K562 (cell line): Measurements from ENCODE around the gene NVL. TPM values are rescaled to one million over a fixed set of nuclear protein-coding genes. Genes with fewer than 3 reads are reported as not detected.

Source experiments
- AFF1 ChIP-seq, 2 experiments: fragments of 450-650 bp; IDR thresholded peaks; 2 replicates each; pipeline ENCODE4 v1.6.1; 2018; ENCODE audit warnings: mild to moderate bottlenecking in 2 of 2, low read depth in 1 of 2; ENCODE audit not compliant: partially characterized antibody in 2 of 2
- BRD9 ChIP-seq: fragments of 450-650 bp; IDR thresholded peaks from 2 replicates; pipeline ENCODE4 v1.6.1; 2018; ENCODE audit warnings: low read depth; ENCODE audit not compliant: partially characterized antibody
- ESRRB ChIP-seq: fragments of 250-450 bp; sonication (Bioruptor Pico); IDR thresholded peaks from 2 replicates; pipeline ENCODE4 v1.5.0; 2020; ENCODE audit warnings: mild to moderate bottlenecking, moderate library complexity, borderline replicate concordance
- ETV5 ChIP-seq: sonication (generic); formaldehyde crosslinking; IDR thresholded peaks from 2 replicates; pipeline ENCODE4 v1.4.0; 2020; ENCODE audit warnings: low read depth, mild to moderate bottlenecking, missing genetic modification reagents
- HCFC1 ChIP-seq: IDR thresholded peaks from 2 replicates; pipeline ENCODE4 v1.6.1; 2012; ENCODE audit warnings: low read depth, low read length, improper control_type of control experiment
- ILF3 ChIP-seq: fragments of 450-650 bp; IDR thresholded peaks from 2 replicates; pipeline ENCODE4 v1.6.1; 2018; ENCODE audit warnings: antibody characterized with exemption, mild to moderate bottlenecking, moderate library complexity, borderline replicate concordance
- JUN ChIP-seq, 2 experiments: sonication (generic) in 1 of 2; formaldehyde crosslinking in 1 of 2; IDR thresholded peaks; 2 replicates each; pipeline versions ENCODE4 v1.6.1 to v1.8.0; 2012 to 2022; ENCODE audit warnings: borderline replicate concordance in 2 of 2, mild to moderate bottlenecking in 2 of 2, improper control_type of control experiment in 1 of 2, low read depth in 1 of 2, low read length in 1 of 2, missing genetic modification reagents in 1 of 2
- LEF1 ChIP-seq: fragments of 450-650 bp; IDR thresholded peaks from 2 replicates; pipeline ENCODE4 v1.6.1; 2016; ENCODE audit warnings: mild to moderate bottlenecking
- NFE2 ChIP-seq: IDR thresholded peaks from 2 replicates; pipeline ENCODE4 v1.6.1; 2014; ENCODE audit warnings: antibody characterized with exemption, low read depth
- NR1H2 ChIP-seq: sonication (generic); formaldehyde crosslinking; IDR thresholded peaks from 2 replicates; pipeline ENCODE4 v1.4.0; 2020; ENCODE audit warnings: mild to moderate bottlenecking, missing genetic modification reagents
- PREB ChIP-seq: sonication (generic); formaldehyde crosslinking; IDR thresholded peaks from 2 replicates; pipeline ENCODE4 v1.8.1; 2023; ENCODE audit warnings: mild to moderate bottlenecking, missing genetic modification reagents
- RCOR1 ChIP-seq, 2 experiments: IDR thresholded peaks; 2 replicates each; pipeline ENCODE4 v1.6.1; 2012; ENCODE audit warnings: low read depth in 2 of 2, low read length in 2 of 2, borderline replicate concordance in 1 of 2, improper control_type of control experiment in 1 of 2
- THAP12 ChIP-seq: fragments of 250-450 bp; sonication (Bioruptor Pico); IDR thresholded peaks from 2 replicates; pipeline ENCODE4 v1.9.0; 2021; ENCODE audit warnings: mild to moderate bottlenecking, inconsistent platforms
- TOE1 ChIP-seq, 2 experiments: fragments of 450-650 bp in 1 of 2; sonication (generic) in 1 of 2; formaldehyde crosslinking in 1 of 2; IDR thresholded peaks; 2 replicates each; pipeline versions ENCODE4 v1.7.1 to v1.8.0; 2016 to 2022; ENCODE audit warnings: borderline replicate concordance in 2 of 2, mild to moderate bottlenecking in 2 of 2, antibody characterized with exemption in 1 of 2, inconsistent platforms in 1 of 2, low read depth in 1 of 2, missing genetic modification reagents in 1 of 2, moderate library complexity in 1 of 2
- ZNF436 ChIP-seq: fragments of 250-450, 450-650 bp; sonication (Bioruptor Pico); formaldehyde crosslinking; IDR thresholded peaks from 2 replicates; pipeline ENCODE4 v1.7.0; 2020; ENCODE audit warnings: mild to moderate bottlenecking
- ZNF699 ChIP-seq: fragments of 250-450 bp; sonication (Bioruptor Pico); IDR thresholded peaks from 2 replicates; pipeline ENCODE4 v1.8.0; 2021; ENCODE audit warnings: mild to moderate bottlenecking, moderate library complexity; ENCODE audit not compliant: insufficient replicate concordance
- polyA plus RNA-seq, 8 experiments: library from polyadenylated mRNA; depleted of rRNA in 4 of 8; stranded (reverse) in 5 of 8; unstranded in 3 of 8; fragments of >200 nt; fragmentation: Nextera tagmentation in 2 of 8; fragmentation: Illumina TruSeq in 1 of 8; extraction: Ambion mirVana in 2 of 8; extraction: Trizol in 1 of 8; gene quantifications; 2 replicates each; pipeline versions ENCODE4 v1.2.1 to v1.2.3, GENCODE V29; 2011 to 2014; ENCODE audit warnings: inconsistent platforms in 1 of 8, missing spikeins in 1 of 8
- total RNA-seq, 7 experiments: library from RNA; depleted of rRNA in 6 of 7; stranded (reverse); fragments of >200 nt in 6 of 7; fragmentation: Illumina TruSeq in 2 of 7; extraction: Trizol in 2 of 7; gene quantifications; 2 replicates each; pipeline versions ENCODE4 v1.2.1 to v1.2.3, GENCODE V29; 2011 to 2021; ENCODE audit warnings: low replicate concordance in 1 of 7

Gene NVL
- total and polyA plus RNA-seq, 9 of the 15 experiments (the other 6 are each of a cell fraction or from before 2014, with no cell fraction given), result 32.5 to 86.6 (median 62.9) TPM

GRCh38 chr1:224262373-224263054, 67.5 kb downstream of the NVL start (continued):
- TF ChIP-seq THAP12, result no peak
- TF ChIP-seq TOE1 (IDR thresholded peaks at IDR 0.05; ENCODE audit: borderline replicate concordance), result no peak
- TF ChIP-seq TOE1 (CRISPR knock-in tag; IDR thresholded peaks at IDR 0.05; ENCODE audit: borderline replicate concordance, low read depth), result no peak
- no peak for TF ChIP-seq NFE2
- peak in 1 of 2 experiments; percentile 45 for TF ChIP-seq AFF1 (IDR thresholded peaks at IDR 0.05; ENCODE audit: low read depth in 1 of 2, partially characterized antibody in 2 of 2)
- no peak for TF ChIP-seq HCFC1
- TF ChIP-seq ZNF699 (CRISPR knock-in tag), result no peak
- no peak for TF ChIP-seq JUN (IDR thresholded peaks at IDR 0.05; ENCODE audit: borderline replicate concordance, low read depth, low read length)
- no peak for TF ChIP-seq JUN (CRISPR knock-in tag; IDR thresholded peaks at IDR 0.05; ENCODE audit: borderline replicate concordance)
- TF ChIP-seq NR1H2 (CRISPR knock-in tag), result no peak
- TF ChIP-seq LEF1, result peak; percentile 32; the same call in 1 of the 2 replicates
- TF ChIP-seq PREB (CRISPR knock-in tag), result no peak
- TF ChIP-seq RCOR1 (IDR thresholded peaks at IDR 0.05; ENCODE audit: borderline replicate concordance in 1 of 2, low read depth in 2 of 2, low read length in 2 of 2), result peak in 1 of 2 experiments; percentile 82; a peak in 2 of 4 replicates
- no peak for TF ChIP-seq ILF3
- no peak for TF ChIP-seq ETV5 (CRISPR knock-in tag)
- TF ChIP-seq BRD9, result no peak
- TF ChIP-seq ESRRB (CRISPR knock-in tag), result no peak
- no peak for TF ChIP-seq ZNF436 (CRISPR knock-in tag)
